Activated CD4-positive, alpha-beta T cell treated with anti-CD3 and anti-CD28 coated beads for 36 hours (primary cell): ENCODE data around the gene MED14. TPM values are rescaled to one million over a fixed set of nuclear protein-coding genes. Genes with fewer than 3 reads are reported as not detected.
"Not testable (repeated sequence)": the region's sequence is repeated elsewhere in the genome, so short reads cannot be mapped to it uniquely, and the experiment has no call there.

Experiments
- ATAC-seq: fragments of 200-7000 bp; cut with Tn5 transposase; one replicate; pipeline ENCODE4 v1.10.0; 2021; ENCODE audit warnings: mild to moderate bottlenecking, moderate library complexity
- CTCF ChIA-PET: fragments of 350-600 bp; sonication (Branson Sonifier 250); formaldehyde crosslinking; loops from one replicate; lab custom pipeline; 2021; ENCODE audit warnings: antibody characterized with exemption; lab: Charles Lee
- POLR2A ChIA-PET: fragments of 350-600 bp; sonication (Branson Sonifier 250); formaldehyde crosslinking; loops from one replicate; lab custom pipeline; 2021; ENCODE audit warnings: antibody characterized with exemption, inconsistent platforms; lab: Charles Lee
- DNase-seq: peaks from one replicate; pipeline ENCODE4 v3.0.0-alpha.2; 2020
- H3K27ac Mint-ChIP-seq: one replicate; pipeline ENCODE4 v1.8.0; 2021; ENCODE audit warnings: mixed read lengths
- H3K27me3 Mint-ChIP-seq: one replicate; pipeline ENCODE4 v1.8.0; 2021; ENCODE audit warnings: mixed read lengths
- H3K36me3 Mint-ChIP-seq: one replicate; pipeline ENCODE4 v1.8.0; 2021; ENCODE audit warnings: low read depth, mixed read lengths
- H3K4me1 Mint-ChIP-seq: one replicate; pipeline ENCODE4 v1.8.0; 2021; ENCODE audit warnings: mixed read lengths
- H3K4me3 Mint-ChIP-seq: one replicate; pipeline ENCODE4 v1.8.0; 2021; ENCODE audit warnings: mild to moderate bottlenecking, moderate library complexity, mixed read lengths
- H3K9me3 Mint-ChIP-seq: one replicate; pipeline ENCODE4 v1.8.0; 2021; ENCODE audit warnings: low read depth, mixed read lengths
- intact Hi-C, 2 experiments: fragments of 100-400 bp; cut with DNase I in 1 of 2; cut with micrococcal nuclease in 1 of 2; formaldehyde crosslinking; loops; one replicate each; pipeline versions ENCODE4 v1.14.2 to v1.15.1; 2022 to 2024; cut with DNase I, micrococcal nuclease
- total RNA-seq, 2 experiments: library from RNA; stranded (reverse); gene quantifications; one replicate each; pipeline ENCODE4 v1.2.3, GENCODE V29; 2021

MED14 gene
- 10 to 100 TPM; 51.0 to 60.1 TPM for total RNA-seq

DNA sequence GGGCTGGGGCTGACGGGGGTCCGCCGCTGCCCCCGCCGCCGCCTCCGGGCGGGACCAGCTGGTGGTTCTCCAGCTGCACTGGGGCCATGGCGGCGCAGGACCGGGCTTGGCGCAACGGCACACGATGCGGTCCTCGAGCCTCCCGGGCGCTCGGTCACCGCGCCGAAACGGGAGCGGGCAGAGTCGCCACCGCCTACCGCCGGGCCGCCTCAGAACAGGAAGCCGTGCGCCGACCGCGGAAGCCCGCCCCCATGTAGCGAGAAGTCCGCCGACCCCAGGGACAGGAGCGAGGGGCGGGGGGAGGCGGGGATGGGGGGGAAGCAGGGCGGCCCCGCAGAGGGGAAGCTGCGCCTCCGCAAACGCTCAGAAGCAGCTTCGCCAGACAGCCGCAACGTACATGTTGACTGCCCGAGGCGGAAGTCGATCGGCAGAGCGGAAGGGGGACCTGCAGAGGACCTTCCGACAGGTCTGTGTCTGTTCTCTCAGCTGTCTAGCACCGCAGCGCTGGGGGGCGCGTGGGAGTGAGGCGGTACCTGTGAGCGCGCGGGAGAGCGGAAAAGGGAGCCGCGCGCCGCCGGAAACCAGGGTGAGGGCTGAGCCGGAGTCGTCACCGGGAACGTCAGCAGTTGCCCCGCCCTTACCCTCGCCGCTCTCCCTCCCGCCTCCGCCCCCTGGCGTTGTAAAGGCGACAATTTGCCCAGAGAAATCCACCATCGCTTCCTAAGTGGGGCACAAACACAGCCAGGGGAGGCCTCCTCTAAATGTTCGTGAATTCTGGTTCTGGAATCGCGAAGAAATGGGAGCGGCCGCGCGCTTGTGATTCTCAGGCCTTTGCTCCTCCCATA lies at the start of gene MED14:
Gene MED14, minus strand, starts transcription at position 218 of the 845 bp plus-strand sequence. Its CDS starts 130 bp downstream, at position 88.
- DNase-seq (peak; percentile 95), ATAC-seq (peak; percentile 93)
- ChIA-PET POLR2A (interaction anchor here (1.0 kb wide), 1 partner anchor 349 kb away, joined by 5 read pairs; the partner anchor contains the start of gene USP9X), CTCF (interaction anchor here (0.6 to 1.1 kb wide), 5 partner anchors 84 to 620 kb away, joined by 3 to 4 read pairs (median 3); no protein-coding TSS in a partner anchor)
- Mint-ChIP-seq H3K4me3 (peak within 1 kb of the TSS; percentile 84), H3K4me1 (peaks cover 43% of the 10 kb centered on the region), H3K9me3 (no peaks in the 10 kb centered on the region), H3K27ac (peak within 1 kb of the TSS; percentile 96), H3K36me3 (peaks cover 6% of the 10 kb centered on the region), H3K27me3 (no peaks in the 10 kb centered on the region)
- intact Hi-C loops: loop anchor here (1.0 to 10.0 kb wide), 11 partner anchors 49 to 963 kb away; partner anchors contain the start of genes CXorf38 (in 2 of the 2) and ATP6AP2 (in 1 of the 2)

DNA sequence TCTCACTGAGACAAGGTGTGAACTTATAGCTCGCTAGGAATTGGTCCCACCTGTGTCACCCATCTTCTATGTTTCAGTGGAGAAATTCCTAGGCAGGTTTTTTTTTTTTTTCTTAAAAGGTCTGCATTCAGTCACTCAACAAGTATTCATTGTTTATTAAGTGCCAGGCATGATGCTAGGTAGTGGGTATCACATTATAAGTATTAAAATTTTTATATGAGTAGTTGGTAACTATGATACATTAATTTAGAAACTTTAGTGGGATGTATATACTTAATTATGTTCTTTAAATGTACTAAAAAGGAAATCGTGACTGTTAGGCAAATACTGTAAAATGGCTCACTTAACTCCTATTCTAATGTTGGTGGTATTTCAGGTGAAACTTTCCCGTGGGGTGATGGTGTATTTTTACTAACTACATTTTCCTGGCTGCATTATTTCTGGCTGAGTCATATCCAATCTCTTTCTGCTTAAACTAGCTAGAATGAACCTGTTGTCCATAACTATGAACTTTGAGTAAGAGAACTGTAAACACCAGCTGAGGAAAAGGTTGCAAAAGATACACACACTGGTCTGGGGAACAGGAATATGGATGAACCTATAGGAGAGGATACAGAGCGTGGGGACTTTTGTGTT lies 49.3 kb upstream of the MED14 start:
- H3K36me3 Mint-ChIP-seq: no peaks in the 10 kb centered on the region
- no peak overlapping the region for H3K4me3 Mint-ChIP-seq
- H3K27me3 Mint-ChIP-seq: no peaks in the 10 kb centered on the region
- ATAC-seq (peak; percentile 70), DNase-seq (no peak)
- intact Hi-C loops: loop anchor here in 1 of 2 experiments (10.0 kb wide), 1 partner anchor 50 kb away; the partner anchor contains the start of gene MED14
- peaks cover 2% of the 10 kb centered on the region for H3K9me3 Mint-ChIP-seq
- POLR2A ChIA-PET: interaction anchor here (0.6 kb wide), 2 partner anchors 98 to 333 kb away, joined by 3 to 9 read pairs; no protein-coding TSS in a partner anchor
- CTCF ChIA-PET: interaction anchor here (0.6 to 1.1 kb wide), 2 partner anchors 10 to 36 kb away, joined by 3 to 4 read pairs; no protein-coding TSS in a partner anchor
- H3K27ac Mint-ChIP-seq: peak overlapping the region; percentile 65
- H3K4me1 Mint-ChIP-seq: peaks cover 8% of the 10 kb centered on the region

DNA sequence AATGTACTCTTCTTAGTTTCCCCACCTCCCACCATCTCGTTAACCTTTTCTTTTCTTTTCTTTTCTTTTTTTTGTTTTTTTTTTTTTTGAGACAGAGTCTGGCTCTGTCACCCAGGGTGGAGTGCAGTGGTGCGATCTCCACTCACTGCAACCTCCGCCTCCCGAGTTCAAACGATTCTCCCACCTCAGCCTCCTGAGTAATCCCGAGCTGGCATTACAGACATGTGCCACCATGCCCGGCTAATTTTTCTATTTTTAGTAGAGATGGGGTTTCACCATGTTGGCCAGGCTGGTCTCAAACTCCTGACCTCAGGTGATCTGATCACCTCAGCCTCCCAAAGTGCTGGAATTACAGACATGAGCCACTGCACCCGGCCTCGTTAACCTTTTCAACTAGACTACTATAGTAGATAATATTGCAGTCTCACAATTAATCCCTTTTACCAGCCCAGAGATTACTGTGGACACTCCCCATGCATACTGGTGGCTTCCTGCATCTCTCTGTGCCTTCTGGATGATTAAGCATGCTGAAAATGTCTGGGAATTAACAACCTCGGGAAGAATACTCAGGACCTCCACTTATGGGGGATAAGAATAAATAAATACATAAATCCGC lies 47.4 kb upstream of the MED14 start:
- H3K9me3 Mint-ChIP-seq, H3K27me3 Mint-ChIP-seq, CTCF ChIA-PET, POLR2A ChIA-PET, DNase-seq, H3K4me3 Mint-ChIP-seq, H3K4me1 Mint-ChIP-seq, ATAC-seq, H3K27ac Mint-ChIP-seq, H3K36me3 Mint-ChIP-seq: not testable (repeated sequence)
- intact Hi-C loops: loop anchor here in 1 of 2 experiments (10.0 kb wide), 1 partner anchor 48 kb away; the partner anchor contains the start of gene MED14

DNA sequence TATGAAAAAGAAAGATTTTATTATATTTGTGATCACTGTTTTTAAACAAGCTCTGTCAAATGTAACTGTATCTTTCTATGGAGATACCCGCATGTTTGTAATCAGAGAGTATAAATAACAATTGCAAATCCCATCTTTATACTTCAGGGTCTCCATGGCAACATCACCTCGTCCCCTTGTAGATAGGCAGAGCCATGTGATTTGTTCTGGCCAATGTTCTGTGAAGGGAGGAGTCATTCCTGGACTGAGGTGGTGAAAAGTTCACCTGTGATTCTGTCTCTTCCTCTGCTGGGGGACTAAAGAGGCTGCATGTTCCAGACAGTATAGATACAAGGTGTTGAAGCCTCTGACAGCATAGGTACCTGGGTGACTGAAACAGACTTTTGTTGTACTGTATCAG lies 45.6 kb upstream of the MED14 start:
- peaks cover 2% of the 10 kb centered on the region for H3K9me3 Mint-ChIP-seq
- ATAC-seq (no peak), DNase-seq (no peak)
- intact Hi-C loops: loop anchor here in 1 of 2 experiments (10.0 kb wide), 1 partner anchor 46 kb away; the partner anchor contains the start of gene MED14
- no peak overlapping the region for H3K4me3 Mint-ChIP-seq
- no peak overlapping the region for H3K27ac Mint-ChIP-seq
- H3K36me3 Mint-ChIP-seq: no peaks in the 10 kb centered on the region
- ChIA-PET CTCF (interaction anchor here (0.9 kb wide), 1 partner anchor 13 kb away, joined by 3 read pairs; no protein-coding TSS in a partner anchor), POLR2A (no interaction called here)
- H3K4me1 Mint-ChIP-seq: peaks cover 8% of the 10 kb centered on the region
- no peaks in the 10 kb centered on the region for H3K27me3 Mint-ChIP-seq

DNA sequence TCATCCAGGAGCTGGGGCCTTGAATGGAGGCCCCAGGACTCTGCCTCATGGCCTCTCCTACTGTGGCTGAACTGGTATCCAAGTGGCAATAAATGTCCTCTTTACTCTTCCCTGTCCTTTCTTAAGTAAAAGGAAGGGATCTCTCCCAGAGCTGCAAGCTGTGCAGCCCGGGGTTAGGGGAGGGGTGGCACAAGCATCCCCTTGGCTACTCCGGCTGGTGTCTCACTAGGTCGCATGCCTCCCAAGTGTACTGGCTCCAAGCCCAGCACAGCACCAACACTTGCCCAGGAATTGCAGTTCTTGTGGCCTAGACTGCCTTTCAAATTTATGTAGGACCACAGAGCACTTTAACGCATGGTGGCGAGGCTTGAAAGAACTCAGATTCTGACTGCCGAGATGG lies 44.7 kb upstream of the MED14 start:
- intact Hi-C loops: loop anchor here in 1 of 2 experiments (10.0 kb wide), 1 partner anchor 45 kb away; the partner anchor contains the start of gene MED14
- CTCF ChIA-PET: interaction anchor here (0.9 kb wide), 1 partner anchor 13 kb away, joined by 3 read pairs; no protein-coding TSS in a partner anchor
- Mint-ChIP-seq H3K9me3 (peaks cover 2% of the 10 kb centered on the region), H3K27me3 (no peaks in the 10 kb centered on the region), H3K27ac (no peak overlapping the region), H3K36me3 (no peaks in the 10 kb centered on the region), H3K4me1 (peaks cover 8% of the 10 kb centered on the region), H3K4me3 (no peak overlapping the region)
- POLR2A ChIA-PET: no interaction called here
- ATAC-seq (no peak), DNase-seq (no peak)

DNA sequence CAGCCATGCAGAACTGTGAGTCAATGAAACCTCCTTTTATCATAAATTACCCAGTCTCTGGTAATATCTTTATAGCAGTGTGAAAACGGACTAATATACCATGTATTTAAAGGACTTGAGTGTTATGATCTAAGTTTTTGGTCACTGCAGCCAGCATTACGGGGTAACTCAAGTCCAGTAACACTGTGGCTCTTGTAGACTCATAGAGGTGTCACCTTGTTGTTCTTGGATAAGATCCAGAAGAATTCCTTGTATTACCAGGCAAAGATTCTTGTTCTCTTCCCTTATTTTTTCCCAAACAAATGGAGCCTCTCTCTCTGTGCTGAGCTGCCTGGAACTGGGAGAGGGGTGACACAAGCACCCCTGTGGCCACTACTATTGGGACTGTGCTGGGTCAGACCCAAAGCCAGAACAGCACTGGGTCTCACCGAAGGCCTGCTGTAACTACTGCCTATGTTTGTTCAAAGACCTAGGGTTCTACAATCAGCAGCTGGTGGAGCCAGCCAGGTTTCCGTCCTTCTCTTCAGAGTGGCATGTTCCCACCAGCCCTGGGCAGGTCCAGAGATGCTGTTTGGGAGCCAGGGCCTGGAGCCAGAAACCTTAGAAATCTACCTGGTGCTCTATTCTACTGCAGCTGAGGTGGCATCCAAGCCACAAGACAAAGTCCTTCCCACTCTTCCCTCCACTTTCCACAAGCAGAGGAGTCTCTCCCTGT lies 43.7 kb upstream of the MED14 start:
- ChIA-PET CTCF (no interaction called here), POLR2A (no interaction called here)
- H3K27me3 Mint-ChIP-seq: no peaks in the 10 kb centered on the region
- DNase-seq: no peak
- ATAC-seq: no peak
- no peaks in the 10 kb centered on the region for H3K36me3 Mint-ChIP-seq
- intact Hi-C loops: no loop called here
- H3K4me3 Mint-ChIP-seq: no peak overlapping the region
- peaks cover under 1% of the 10 kb centered on the region for H3K4me1 Mint-ChIP-seq
- peaks cover 2% of the 10 kb centered on the region for H3K9me3 Mint-ChIP-seq
- H3K27ac Mint-ChIP-seq: no peak overlapping the region

DNA sequence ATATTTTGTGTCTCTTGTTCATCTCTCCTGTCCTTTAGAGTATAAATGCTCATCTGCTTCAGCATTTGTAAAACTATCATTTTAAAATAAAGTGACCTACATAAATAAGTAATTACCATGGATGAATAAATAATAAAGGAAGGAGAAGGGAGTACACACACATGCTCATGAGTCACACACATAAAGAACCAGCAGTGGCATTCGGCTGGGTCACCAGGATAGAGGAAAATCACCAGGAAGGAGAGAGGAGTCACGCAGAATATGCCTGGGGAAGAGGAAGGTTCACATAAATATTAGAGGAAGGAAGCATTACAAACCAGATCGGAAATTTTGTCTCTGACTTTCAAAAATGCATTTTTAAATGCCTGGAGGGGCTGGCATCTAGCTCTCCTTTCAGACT lies 38.5 kb upstream of the MED14 start:
- intact Hi-C loops: no loop called here
- no peak for ATAC-seq
- H3K36me3 Mint-ChIP-seq: no peaks in the 10 kb centered on the region
- no peak for DNase-seq
- no peaks in the 10 kb centered on the region for H3K9me3 Mint-ChIP-seq
- POLR2A ChIA-PET: no interaction called here
- H3K27me3 Mint-ChIP-seq: no peaks in the 10 kb centered on the region
- H3K4me3 Mint-ChIP-seq: no peak overlapping the region
- no peaks in the 10 kb centered on the region for H3K4me1 Mint-ChIP-seq
- no peak overlapping the region for H3K27ac Mint-ChIP-seq
- CTCF ChIA-PET: no interaction called here

DNA sequence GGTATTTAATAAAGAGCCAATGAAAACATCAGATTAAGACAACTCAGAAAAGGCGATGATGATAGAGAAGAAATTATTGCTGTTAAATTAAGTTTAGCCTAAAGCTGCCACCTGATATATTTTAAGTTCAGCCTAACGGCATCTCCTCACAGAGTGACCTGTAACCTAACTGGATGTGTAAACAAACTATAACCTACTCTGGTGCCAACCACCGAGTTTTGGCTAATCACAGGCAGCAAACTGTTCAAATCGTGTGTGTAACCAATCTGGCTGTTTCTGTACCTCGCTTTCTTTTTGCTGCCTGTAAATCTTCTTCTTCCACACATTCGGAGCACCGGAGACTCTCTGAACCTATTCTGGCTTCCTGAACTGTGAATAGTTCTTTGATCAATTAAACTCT lies 37.8 kb upstream of the MED14 start:
- Mint-ChIP-seq H3K36me3 (no peaks in the 10 kb centered on the region), H3K4me3 (no peak overlapping the region), H3K9me3 (no peaks in the 10 kb centered on the region), H3K4me1 (no peaks in the 10 kb centered on the region), H3K27me3 (no peaks in the 10 kb centered on the region), H3K27ac (no peak overlapping the region)
- ChIA-PET POLR2A (no interaction called here), CTCF (no interaction called here)
- intact Hi-C loops: no loop called here
- DNase-seq (no peak), ATAC-seq (no peak)

DNA sequence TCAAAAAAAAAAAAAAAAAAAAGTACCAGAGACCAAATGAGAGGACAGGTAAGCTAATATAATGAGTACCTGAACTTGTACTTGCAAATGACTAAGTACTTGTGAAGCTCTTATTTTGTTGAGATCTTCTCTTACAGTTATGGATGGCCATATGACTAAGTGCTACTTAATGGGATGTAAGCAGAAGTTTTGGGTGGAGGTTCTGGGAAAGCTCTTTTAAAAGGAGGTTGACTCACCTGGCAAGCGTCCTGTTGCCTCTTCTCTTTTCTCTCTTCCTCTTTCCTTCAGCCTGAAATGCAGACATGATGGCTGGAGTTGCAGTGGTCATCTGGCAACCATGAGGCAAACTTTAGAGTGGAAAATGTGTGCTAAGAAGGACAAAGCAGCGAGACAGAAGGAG lies 36.9 kb upstream of the MED14 start:
- ATAC-seq (no peak), DNase-seq (no peak)
- intact Hi-C loops: no loop called here
- no peaks in the 10 kb centered on the region for H3K36me3 Mint-ChIP-seq
- ChIA-PET POLR2A (no interaction called here), CTCF (no interaction called here)
- no peaks in the 10 kb centered on the region for H3K9me3 Mint-ChIP-seq
- no peak overlapping the region for H3K27ac Mint-ChIP-seq
- no peaks in the 10 kb centered on the region for H3K4me1 Mint-ChIP-seq
- H3K27me3 Mint-ChIP-seq: no peaks in the 10 kb centered on the region
- no peak overlapping the region for H3K4me3 Mint-ChIP-seq

DNA sequence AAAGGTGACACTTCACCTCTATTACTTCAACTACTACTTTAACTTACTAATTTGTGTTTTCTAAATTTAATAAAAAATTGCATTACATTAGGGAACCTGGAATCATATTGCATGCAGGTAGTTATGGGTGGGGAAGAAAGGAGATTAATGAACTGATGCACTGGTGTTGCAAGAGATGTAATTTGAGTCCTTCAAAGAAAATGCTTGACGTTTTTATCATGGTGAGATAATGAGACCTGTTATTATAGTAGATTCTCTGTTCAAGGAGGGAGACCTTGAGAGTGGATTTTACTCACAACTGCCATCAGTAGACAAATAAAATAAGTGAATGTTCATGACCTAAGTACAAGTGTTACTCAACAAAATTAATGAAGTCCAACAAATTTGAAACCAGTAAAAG lies 26.4 kb upstream of the MED14 start:
- CTCF ChIA-PET: interaction anchor here (1.4 kb wide), 1 partner anchor 10 kb away, joined by 3 read pairs; no protein-coding TSS in a partner anchor
- Mint-ChIP-seq H3K36me3 (no peaks in the 10 kb centered on the region), H3K4me1 (no peaks in the 10 kb centered on the region), H3K4me3 (no peak overlapping the region), H3K27ac (no peak overlapping the region), H3K27me3 (no peaks in the 10 kb centered on the region), H3K9me3 (no peaks in the 10 kb centered on the region)
- no peak for ATAC-seq
- DNase-seq: no peak
- intact Hi-C loops: no loop called here
- POLR2A ChIA-PET: no interaction called here
